Mesendoderm (in vitro differentiated cells): ENCODE data around the gene SRBD1.

ENCODE experiments used
- DNase-seq: peaks from one replicate; pipeline ENCODE4 v3.0.0; 2013
- H2AK5ac ChIP-seq: 2 replicates; pipeline ENCODE4 v1.6.1; 2013; ENCODE audit warnings: low read length, inconsistent platforms
- H2BK120ac ChIP-seq: 2 replicates; pipeline ENCODE4 v1.6.1; 2013; ENCODE audit warnings: low read depth, mild to moderate bottlenecking, low read length, moderate library complexity, mixed read lengths
- H2BK15ac ChIP-seq: replicated peaks from 2 replicates; pipeline ENCODE4 v1.6.1; 2013; ENCODE audit warnings: low read depth, mild to moderate bottlenecking, moderate library complexity
- H2BK5ac ChIP-seq: 2 replicates; pipeline ENCODE4 v1.6.1; 2013; ENCODE audit warnings: low read length, inconsistent platforms
- H3K18ac ChIP-seq: 2 replicates; pipeline ENCODE4 v1.6.1; 2013; ENCODE audit warnings: mild to moderate bottlenecking, low read length, mixed read lengths
- H3K23ac ChIP-seq: one replicate; pipeline ENCODE4 v1.6.1; 2013; ENCODE audit warnings: low read length
- H3K27ac ChIP-seq: 2 replicates; pipeline ENCODE4 v1.5.1; 2013; ENCODE audit warnings: low read depth, mild to moderate bottlenecking, inconsistent platforms, low read length, moderate library complexity
- H3K27me3 ChIP-seq: 2 replicates; pipeline ENCODE4 v1.6.1; 2013; ENCODE audit warnings: low read length, control low read depth, mild to moderate bottlenecking, inconsistent platforms; ENCODE audit not compliant: insufficient read depth, poor library complexity
- H3K36me3 ChIP-seq: 2 replicates; pipeline ENCODE4 v1.6.1; 2013; ENCODE audit warnings: low read length, inconsistent platforms; ENCODE audit not compliant: control insufficient read depth, insufficient read depth
- H3K4ac ChIP-seq: one replicate; pipeline ENCODE4 v1.6.1; 2013; ENCODE audit warnings: low read depth, mild to moderate bottlenecking, low read length, moderate library complexity
- H3K4me1 ChIP-seq: 2 replicates; pipeline ENCODE4 v1.6.1; 2013; ENCODE audit warnings: low read depth, low read length, inconsistent platforms; ENCODE audit not compliant: control insufficient read depth
- H3K4me2 ChIP-seq: 2 replicates; pipeline ENCODE4 v1.6.1; 2013; ENCODE audit warnings: low read length
- H3K4me3 ChIP-seq: 2 replicates; pipeline ENCODE4 v1.5.1; 2013; ENCODE audit warnings: mild to moderate bottlenecking, low read length
- H3K56ac ChIP-seq: one replicate; pipeline ENCODE4 v1.6.1; 2013; ENCODE audit warnings: low read length
- H3K79me1 ChIP-seq: 2 replicates; pipeline ENCODE4 v1.6.1; 2013; ENCODE audit warnings: low read length, inconsistent platforms
- H3K79me2 ChIP-seq: 2 replicates; pipeline ENCODE4 v1.6.1; 2013; ENCODE audit warnings: mild to moderate bottlenecking, low read length; ENCODE audit not compliant: control insufficient read depth, insufficient read depth
- H3K9ac ChIP-seq: 2 replicates; pipeline ENCODE4 v1.6.1; 2013; ENCODE audit warnings: low read length, inconsistent platforms
- H4K5ac ChIP-seq: one replicate; pipeline ENCODE4 v1.6.1; 2013; ENCODE audit warnings: low read length
- H4K8ac ChIP-seq: one replicate; pipeline ENCODE4 v1.6.1; 2013; ENCODE audit warnings: low read depth, mild to moderate bottlenecking, control low read depth, low read length, moderate library complexity
- WGBS: extraction: QIAGEN DNeasy Blood & Tissue Kit; methylation state at CpG from one replicate; pipeline ENCODE4 v1.1.7; 2013; ENCODE audit warnings: low lambda C conversion rate, missing lambda C conversion rate; ENCODE audit not compliant: insufficient coverage; ENCODE audit errors: extremely low coverage; 5-methylcytosine and 5-hydroxymethylcytosine counted together

Gene SRBD1

GRCh38 chr2:45397292-45397691, 213.8 kb downstream of the SRBD1 start:
- Histone ChIP-seq H3K79me1 (no peaks in the 10 kb centered on the region), H3K4ac (no peak overlapping the region), H2BK15ac (no peak overlapping the region), H3K27ac (no peak overlapping the region), H3K36me3 (no peaks in the 10 kb centered on the region), H3K23ac (no peak overlapping the region), H3K27me3 (no peaks in the 10 kb centered on the region), H2AK5ac (no peak overlapping the region), H3K9ac (no peak overlapping the region), H3K56ac (no peak overlapping the region), H3K4me2 (no peak overlapping the region), H3K4me1 (peaks cover 2% of the 10 kb centered on the region), H3K4me3 (no peak overlapping the region), H2BK5ac (no peak overlapping the region), H4K5ac (no peak overlapping the region), H4K8ac (no peak overlapping the region), H3K18ac (no peak overlapping the region), H2BK120ac (no peak overlapping the region), H3K79me2 (no peaks in the 10 kb centered on the region)
- no peak for DNase-seq
- no CpG with 5 or more reads among the region's 1 CpG for WGBS

- no peak overlapping the region for H2AK5ac ChIP-seq
- no peak overlapping the region for H3K4ac ChIP-seq
- H3K23ac ChIP-seq: no peak overlapping the region
- no peaks in the 10 kb centered on the region for H3K36me3 ChIP-seq
- no peak overlapping the region for H3K27ac ChIP-seq
- H4K5ac ChIP-seq: no peak overlapping the region
- H3K79me1 ChIP-seq: no peaks in the 10 kb centered on the region
- H3K79me2 ChIP-seq: no peaks in the 10 kb centered on the region
- no peak overlapping the region for H3K9ac ChIP-seq
- DNase-seq: no peak
- no peak overlapping the region for H2BK5ac ChIP-seq
- no peak overlapping the region for H3K4me3 ChIP-seq
- peaks cover under 1% of the 10 kb centered on the region for H3K4me1 ChIP-seq
- H3K18ac ChIP-seq: no peak overlapping the region
- no peak overlapping the region for H3K4me2 ChIP-seq
- no peak overlapping the region for H3K56ac ChIP-seq
- H2BK15ac ChIP-seq: no peak overlapping the region
- no peaks in the 10 kb centered on the region for H3K27me3 ChIP-seq
- no peak overlapping the region for H2BK120ac ChIP-seq
- H4K8ac ChIP-seq: no peak overlapping the region
- no CpG with 5 or more reads among the region's 1 CpG for WGBS
Measured at GRCh38 chr2:45396671-45397070, 214.4 kb downstream of the SRBD1 start.

GRCh38 chr2:45394842-45395241, 216.2 kb downstream of the SRBD1 start:
- Histone ChIP-seq H4K5ac (no peak overlapping the region), H3K4me1 (peaks cover 6% of the 10 kb centered on the region), H3K9ac (no peak overlapping the region), H3K79me1 (no peaks in the 10 kb centered on the region), H3K36me3 (no peaks in the 10 kb centered on the region), H3K79me2 (no peaks in the 10 kb centered on the region), H3K27me3 (no peaks in the 10 kb centered on the region), H2BK15ac (no peak overlapping the region), H3K56ac (no peak overlapping the region), H3K23ac (no peak overlapping the region), H2AK5ac (no peak overlapping the region), H3K27ac (no peak overlapping the region), H2BK5ac (no peak overlapping the region), H3K4ac (no peak overlapping the region), H3K18ac (no peak overlapping the region), H4K8ac (no peak overlapping the region), H2BK120ac (no peak overlapping the region), H3K4me2 (no peak overlapping the region), H3K4me3 (no peak overlapping the region)
- no peak for DNase-seq
- WGBS: no CpG with 5 or more reads among the region's 8 CpGs

- Histone ChIP-seq H3K36me3 (no peaks in the 10 kb centered on the region), H3K9ac (no peak overlapping the region), H3K27ac (no peak overlapping the region), H2AK5ac (no peak overlapping the region), H3K4me3 (no peak overlapping the region), H3K23ac (no peak overlapping the region), H3K4me1 (peaks cover 6% of the 10 kb centered on the region), H3K18ac (no peak overlapping the region), H3K4me2 (no peak overlapping the region), H4K5ac (no peak overlapping the region), H3K56ac (no peak overlapping the region), H3K4ac (no peak overlapping the region), H3K79me1 (no peaks in the 10 kb centered on the region), H2BK5ac (no peak overlapping the region), H2BK15ac (no peak overlapping the region), H3K79me2 (no peaks in the 10 kb centered on the region), H4K8ac (no peak overlapping the region), H3K27me3 (no peaks in the 10 kb centered on the region), H2BK120ac (no peak overlapping the region)
- DNase-seq: no peak
Measured at GRCh38 chr2:45394216-45394615, 216.9 kb downstream of the SRBD1 start.

GRCh38 chr2:45391866-45392265, 219.2 kb downstream of the SRBD1 start:
- Histone ChIP-seq H4K8ac (no peak overlapping the region), H3K23ac (no peak overlapping the region), H2BK5ac (no peak overlapping the region), H3K79me2 (no peaks in the 10 kb centered on the region), H3K4ac (no peak overlapping the region), H3K4me1 (peaks cover 6% of the 10 kb centered on the region), H3K9ac (no peak overlapping the region), H3K4me3 (no peak overlapping the region), H3K27me3 (no peaks in the 10 kb centered on the region), H3K4me2 (no peak overlapping the region), H2AK5ac (no peak overlapping the region), H2BK15ac (no peak overlapping the region), H3K79me1 (no peaks in the 10 kb centered on the region), H3K27ac (no peak overlapping the region), H2BK120ac (no peak overlapping the region), H4K5ac (no peak overlapping the region), H3K18ac (no peak overlapping the region), H3K56ac (no peak overlapping the region), H3K36me3 (no peaks in the 10 kb centered on the region)
- peak; percentile 39 for DNase-seq

GRCh38 chr2:45390861-45391260, 220.2 kb downstream of the SRBD1 start:
- no peak for DNase-seq
- Histone ChIP-seq H3K4me1 (peaks cover 6% of the 10 kb centered on the region), H3K9ac (no peak overlapping the region), H3K4me3 (no peak overlapping the region), H3K36me3 (no peaks in the 10 kb centered on the region), H2AK5ac (no peak overlapping the region), H4K8ac (no peak overlapping the region), H3K56ac (no peak overlapping the region), H3K79me2 (no peaks in the 10 kb centered on the region), H4K5ac (no peak overlapping the region), H2BK5ac (no peak overlapping the region), H2BK120ac (no peak overlapping the region), H3K4me2 (no peak overlapping the region), H3K79me1 (no peaks in the 10 kb centered on the region), H3K27me3 (no peaks in the 10 kb centered on the region), H3K27ac (no peak overlapping the region), H3K4ac (no peak overlapping the region), H2BK15ac (no peak overlapping the region), H3K18ac (no peak overlapping the region), H3K23ac (no peak overlapping the region)
- WGBS: 100% methylated on average over 1 of the region's 3 CpGs
